ENCODE data around the gene BCL2L15.

The BCL2L15 gene

GRCh38 chr1:113846391-113847035 is 40.9 kb downstream of the BCL2L15 start:
- H3K4me3 ChIP-seq (ENCODE audit: low read depth, low read length) = no peak overlapping the region
- TF ChIP-seq POLR2A (IDR thresholded peaks at IDR 0.05; ENCODE audit: extremely low read depth, insufficient read length) = no peak
- TF ChIP-seq MYC (IDR thresholded peaks at IDR 0.05; ENCODE audit: low read depth, low read length) = no peak
- no peak for TF ChIP-seq CTCF (IDR thresholded peaks at IDR 0.05; ENCODE audit: low read depth, low read length)
- TF ChIP-seq, protein P1, sequence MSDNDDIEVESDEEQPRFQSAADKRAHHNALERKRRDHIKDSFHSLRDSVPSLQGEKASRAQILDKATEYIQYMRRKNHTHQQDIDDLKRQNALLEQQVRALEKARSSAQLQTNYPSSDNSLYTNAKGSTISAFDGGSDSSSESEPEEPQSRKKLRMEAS (IDR thresholded peaks at IDR 0.05; ENCODE audit: low read depth, low read length) = no peak
- DNase-seq (ENCODE audit: low read depth) = peak; percentile 9

GRCh38 chr1:113836534-113836933 is 50.8 kb downstream of the BCL2L15 start:
- DNase-seq (ENCODE audit: low read depth) = no peak
- TF ChIP-seq, protein P1 (IDR thresholded peaks at IDR 0.05; ENCODE audit: low read depth, low read length) = no peak
- TF ChIP-seq CTCF (IDR thresholded peaks at IDR 0.05; ENCODE audit: low read depth, low read length) = no peak
- TF ChIP-seq MYC (IDR thresholded peaks at IDR 0.05; ENCODE audit: low read depth, low read length) = no peak
- TF ChIP-seq POLR2A (IDR thresholded peaks at IDR 0.05; ENCODE audit: extremely low read depth, insufficient read length) = no peak
- H3K4me3 ChIP-seq (ENCODE audit: low read depth, low read length) = no peak overlapping the region

DNA sequence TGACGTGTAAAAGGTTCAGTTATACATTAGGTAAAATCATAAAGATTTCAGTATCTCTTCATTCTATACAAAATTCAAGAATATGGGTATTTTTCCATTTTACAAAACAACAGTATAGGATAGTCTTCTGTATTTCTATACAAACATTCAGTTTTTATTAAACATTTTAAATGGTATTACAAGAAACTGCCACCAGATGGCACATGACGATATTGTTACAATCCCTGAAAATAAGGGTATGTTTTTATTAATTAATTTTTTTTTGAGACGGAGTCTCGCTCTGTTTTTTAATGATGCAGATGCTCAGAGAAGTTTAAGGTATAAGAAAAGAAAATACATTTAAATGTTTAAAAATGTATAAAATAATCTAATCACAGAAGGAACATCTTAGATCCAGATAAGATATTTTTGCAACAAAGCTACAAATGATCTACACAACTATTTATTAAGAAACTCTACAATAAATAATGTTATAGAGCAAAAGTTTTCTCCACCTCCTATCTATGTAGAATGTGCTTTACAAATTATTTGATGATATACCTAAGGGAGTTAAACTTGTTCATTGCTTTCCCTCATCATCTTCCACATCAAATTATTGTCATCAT is 51.6 kb downstream of the BCL2L15 start:
- TF ChIP-seq MYC (IDR thresholded peaks at IDR 0.05; ENCODE audit: low read depth, low read length) (no peak), CTCF (IDR thresholded peaks at IDR 0.05; ENCODE audit: low read depth, low read length) (no peak), POLR2A (IDR thresholded peaks at IDR 0.05; ENCODE audit: extremely low read depth, insufficient read length) (no peak)
- TF ChIP-seq, protein P1 (IDR thresholded peaks at IDR 0.05; ENCODE audit: low read depth, low read length) = no peak
- peak; percentile 64 for DNase-seq (ENCODE audit: low read depth)
- no peak overlapping the region for H3K4me3 ChIP-seq (ENCODE audit: low read depth, low read length)

GRCh38 chr1:113834716-113835115 is 52.7 kb downstream of the BCL2L15 start:
- no peak for DNase-seq (ENCODE audit: low read depth)
- TF ChIP-seq, protein P1 (IDR thresholded peaks at IDR 0.05; ENCODE audit: low read depth, low read length) = no peak
- H3K4me3 ChIP-seq (ENCODE audit: low read depth, low read length) = no peak overlapping the region
